ENCODE data around the gene ZP1. TPM values are rescaled to one million over a fixed set of nuclear protein-coding genes. Genes with fewer than 3 reads are reported as not detected.
A peak's percentile ranks its signal among the peaks of the same experiment; 100 is the strongest.

ZP1 gene
- total and polyA plus RNA-seq, 2 of the 13 experiments (the other 11 are each of a cell fraction or from before 2014, with no cell fraction given): 0.16 TPM; not detected in 1

- peak; percentile 98 for TF ChIP-seq ZNF687 (CRISPR knock-in tag; IDR thresholded peaks at IDR 0.05)
- peak; percentile 93 for TF ChIP-seq ASH2L (IDR thresholded peaks at IDR 0.05; ENCODE audit: insufficient read length, low read depth, low read length)
- no peak for TF ChIP-seq ZNF816 (CRISPR knock-in tag; IDR thresholded peaks at IDR 0.05; ENCODE audit: borderline replicate concordance)
- TF ChIP-seq ZNF501 (CRISPR knock-in tag; IDR thresholded peaks at IDR 0.05): peak; percentile 88
- TF ChIP-seq PLSCR1 (CRISPR knock-in tag; IDR thresholded peaks at IDR 0.05; ENCODE audit: borderline replicate concordance): peak; percentile 77; the same call in 1 of the 2 replicates
- no peak for TF ChIP-seq SMARCE1 (IDR thresholded peaks at IDR 0.05; ENCODE audit: borderline replicate concordance)
- peak; percentile 40; the same call in 1 of the 2 replicates for TF ChIP-seq ZNF768 (CRISPR knock-in tag; IDR thresholded peaks at IDR 0.05)
- TF ChIP-seq PLRG1 (conservative IDR thresholded peaks at IDR 0.05): no peak
- 0 out of 2 replicates have a peak, but pooled peaks have one; percentile 59 for TF ChIP-seq ATF3 (CRISPR knock-in tag; IDR thresholded peaks at IDR 0.05)
- no peak for TF ChIP-seq RBM22 (optimal IDR thresholded peaks at IDR 0.05; ENCODE audit: low read length)
- TF ChIP-seq BRCA1 (CRISPR knock-in tag; IDR thresholded peaks at IDR 0.05): peak; percentile 65; the same call in 1 of the 2 replicates
- TF ChIP-seq NFIB (CRISPR knock-in tag; IDR thresholded peaks at IDR 0.05; ENCODE audit: borderline replicate concordance): no peak
- TF ChIP-seq ZBTB42 (CRISPR knock-in tag; IDR thresholded peaks at IDR 0.05): peak; percentile 71; the same call in 1 of the 2 replicates
- TF ChIP-seq BCLAF1 (IDR thresholded peaks at IDR 0.05): no peak
- peak; percentile 84 for TF ChIP-seq ZNF891 (CRISPR knock-in tag; IDR thresholded peaks at IDR 0.05)
- TF ChIP-seq TFDP1 (CRISPR knock-in tag; IDR thresholded peaks at IDR 0.05; ENCODE audit: borderline replicate concordance): peak; percentile 93
- peak; percentile 65; the same call in 1 of the 2 replicates for TF ChIP-seq SETDB1 (CRISPR knock-in tag; IDR thresholded peaks at IDR 0.05; ENCODE audit: borderline replicate concordance)
- peak; percentile 100 for TF ChIP-seq ATF1 (CRISPR knock-in tag; IDR thresholded peaks at IDR 0.05)
- peak; percentile 90; the same call in 1 of the 2 replicates for TF ChIP-seq ZNF749 (CRISPR knock-in tag; IDR thresholded peaks at IDR 0.05; ENCODE audit: borderline replicate concordance)
Observed at GRCh38 chr11:60841797-60842667, 25.3 kb upstream of the ZP1 start, which contains the start of gene CCDC86 (continued).
